HepG2 (cell line): Measurements from ENCODE around the gene TRIM37. TPM values are rescaled to one million over a fixed set of nuclear protein-coding genes. Genes with fewer than 3 reads are reported as not detected.
A peak's percentile ranks its signal among the peaks of the same experiment; 100 is the strongest.

Source experiments
- FLYWCH1 ChIP-seq: sonication (generic); formaldehyde crosslinking; IDR thresholded peaks from 2 replicates; pipeline ENCODE4 v1.8.1; 2023; ENCODE audit warnings: mild to moderate bottlenecking, missing genetic modification reagents
- GTF3A ChIP-seq: sonication (generic); formaldehyde crosslinking; conservative IDR thresholded peaks from 2 replicates; pipeline ENCODE4 v1.4.0; 2020; ENCODE audit warnings: mild to moderate bottlenecking, missing genetic modification reagents
- HNRNPL ChIP-seq: fragments of 200-400 bp; formaldehyde crosslinking; IDR thresholded peaks from 2 replicates; pipeline ENCODE4 v1.6.1; 2017; ENCODE audit warnings: mild to moderate bottlenecking, low read depth, low read length
- JUNB ChIP-seq: sonication (generic); formaldehyde crosslinking; IDR thresholded peaks from 2 replicates; pipeline ENCODE4 v1.8.0; 2022; ENCODE audit warnings: missing genetic modification reagents, mild to moderate bottlenecking, borderline replicate concordance
- KAT2B ChIP-seq: fragments of 150-350 bp; IDR thresholded peaks from 2 replicates; pipeline ENCODE4 v1.6.1; 2014; ENCODE audit warnings: low read depth, low read length, borderline replicate concordance
- KDM5A ChIP-seq: fragments of 200-600 bp; sonication (generic); IDR thresholded peaks from 2 replicates; pipeline ENCODE4 v1.7.0; 2018; ENCODE audit warnings: antibody characterized with exemption, mild to moderate bottlenecking, low read length, borderline replicate concordance
- NKX3-1 ChIP-seq: sonication (generic); formaldehyde crosslinking; IDR thresholded peaks from 2 replicates; pipeline ENCODE4 v1.5.0; 2020; ENCODE audit warnings: missing genetic modification reagents
- TEAD3 ChIP-seq: optimal IDR thresholded peaks from 2 replicates; pipeline ENCODE3; 2016; ENCODE audit warnings: borderline replicate concordance
- ZC3H4 ChIP-seq: sonication (generic); formaldehyde crosslinking; IDR thresholded peaks from 2 replicates; pipeline ENCODE4 v1.4.0; 2020; ENCODE audit warnings: missing genetic modification reagents, borderline replicate concordance
- ZNF337 ChIP-seq: sonication (generic); formaldehyde crosslinking; IDR thresholded peaks from 2 replicates; pipeline ENCODE4 v1.5.1; 2020; ENCODE audit warnings: missing genetic modification reagents, low read depth, mild to moderate bottlenecking, borderline replicate concordance
- ZNF383 ChIP-seq: sonication (generic); formaldehyde crosslinking; IDR thresholded peaks from 2 replicates; pipeline ENCODE4 v1.4.0; 2020; ENCODE audit warnings: missing genetic modification reagents, mild to moderate bottlenecking, borderline replicate concordance
- ZNF510 ChIP-seq: sonication (generic); formaldehyde crosslinking; IDR thresholded peaks from 2 replicates; pipeline ENCODE4 v1.4.0; 2020; ENCODE audit warnings: low read depth, mild to moderate bottlenecking, missing genetic modification reagents
- ZNF567 ChIP-seq: sonication (generic); formaldehyde crosslinking; IDR thresholded peaks from 2 replicates; pipeline ENCODE4 v1.8.1; 2023; ENCODE audit warnings: mild to moderate bottlenecking, missing genetic modification reagents, borderline replicate concordance
- polyA plus RNA-seq, 8 experiments: library from polyadenylated mRNA; depleted of rRNA in 3 of 8; stranded (reverse) in 7 of 8; unstranded in 1 of 8; fragments of >200 nt; fragmentation: Illumina TruSeq in 4 of 8; extraction: Trizol in 4 of 8; gene quantifications; 2 replicates each; pipeline versions ENCODE4 v1.2.1 to v1.2.3, GENCODE V29; 2011 to 2016; ENCODE audit warnings: low read depth in 4 of 8, missing spikeins in 1 of 8, mixed read lengths in 1 of 8; ENCODE audit not compliant: insufficient read depth in 1 of 8
- total RNA-seq, 5 experiments: library from RNA; depleted of rRNA; stranded (reverse); fragments of >200 nt; fragmentation: Illumina TruSeq; extraction: Trizol; gene quantifications; 2 replicates each; pipeline ENCODE4 v1.2.3, GENCODE V29; 2016; ENCODE audit warnings: low read depth in 1 of 5
- TF ChIP-seq, protein P1 (sequence below): sonication (generic); formaldehyde crosslinking; IDR thresholded peaks from 2 replicates; pipeline ENCODE4 v1.4.0; 2020; ENCODE audit warnings: mild to moderate bottlenecking, low read depth, missing genetic modification reagents
- TF ChIP-seq, protein P2 (sequence below): sonication (generic); formaldehyde crosslinking; IDR thresholded peaks from 2 replicates; pipeline ENCODE4 v1.4.0; 2020; ENCODE audit warnings: mild to moderate bottlenecking, missing genetic modification reagents
- TF ChIP-seq, protein P3 (sequence below): sonication (generic); formaldehyde crosslinking; IDR thresholded peaks from 2 replicates; pipeline ENCODE4 v1.8.1; 2023; ENCODE audit warnings: mild to moderate bottlenecking, missing genetic modification reagents
- TF ChIP-seq, protein P4 (sequence below): sonication (generic); formaldehyde crosslinking; IDR thresholded peaks from 2 replicates; pipeline ENCODE4 v1.5.0; 2020; ENCODE audit warnings: missing genetic modification reagents, mild to moderate bottlenecking, borderline replicate concordance
- TF ChIP-seq, protein P5 (sequence below): sonication (generic); formaldehyde crosslinking; IDR thresholded peaks from 2 replicates; pipeline ENCODE4 v1.5.0; 2020; ENCODE audit warnings: mild to moderate bottlenecking, missing genetic modification reagents
- TF ChIP-seq, protein P6 (sequence below): sonication (generic); formaldehyde crosslinking; IDR thresholded peaks from 2 replicates; pipeline ENCODE4 v1.4.0; 2020; ENCODE audit warnings: missing genetic modification reagents, mild to moderate bottlenecking, borderline replicate concordance

TRIM37 gene
- total and polyA plus RNA-seq, 2 of the 13 experiments (the other 11 are each of a cell fraction or from before 2014, with no cell fraction given), result 12.4 to 39.1 TPM

DNA sequence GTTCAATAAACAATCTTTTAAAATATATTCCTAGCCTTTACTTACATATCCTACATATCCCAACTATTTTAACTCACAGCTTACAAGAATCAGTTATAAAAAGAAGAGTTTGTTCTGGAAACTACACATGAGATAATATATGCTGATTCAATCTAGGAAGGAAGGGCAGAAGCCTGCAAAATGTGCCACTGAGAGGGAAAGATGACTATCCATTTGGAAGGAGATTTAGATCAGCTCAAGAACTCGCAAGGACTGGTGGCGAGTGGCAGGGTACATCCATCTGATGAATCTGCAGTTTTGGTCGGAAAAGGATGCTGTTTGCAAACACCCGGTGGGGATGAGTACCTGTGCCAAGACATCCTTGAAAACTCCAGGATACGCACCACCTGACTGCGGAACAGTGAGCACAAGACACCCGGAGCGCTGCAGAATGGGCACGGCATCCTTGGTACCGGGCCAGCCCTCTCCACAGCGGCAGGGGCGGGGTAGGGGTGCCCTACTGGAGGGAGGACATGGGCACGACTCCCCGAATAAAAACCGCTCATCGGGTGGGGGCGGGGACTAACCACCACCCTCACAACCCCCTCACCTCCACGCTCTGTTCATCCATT, 723 bp downstream of the TRIM37 start (continued):
- TF ChIP-seq, protein P1, sequence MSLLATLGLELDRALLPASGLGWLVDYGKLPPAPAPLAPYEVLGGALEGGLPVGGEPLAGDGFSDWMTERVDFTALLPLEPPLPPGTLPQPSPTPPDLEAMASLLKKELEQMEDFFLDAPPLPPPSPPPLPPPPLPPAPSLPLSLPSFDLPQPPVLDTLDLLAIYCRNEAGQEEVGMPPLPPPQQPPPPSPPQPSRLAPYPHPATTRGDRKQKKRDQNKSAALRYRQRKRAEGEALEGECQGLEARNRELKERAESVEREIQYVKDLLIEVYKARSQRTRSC (CRISPR knock-in tag), result 0 out of 2 replicates have a peak, but pooled peaks have one; percentile 87
- TF ChIP-seq KDM5A, result 0 out of 2 replicates have a peak, but pooled peaks have one; percentile 80
- TF ChIP-seq GTF3A (CRISPR knock-in tag), result 0 out of 2 replicates have a peak, but pooled peaks have one; percentile 47
- no peak for TF ChIP-seq JUNB
- TF ChIP-seq KAT2B, result no peak
- TF ChIP-seq, protein P2, sequence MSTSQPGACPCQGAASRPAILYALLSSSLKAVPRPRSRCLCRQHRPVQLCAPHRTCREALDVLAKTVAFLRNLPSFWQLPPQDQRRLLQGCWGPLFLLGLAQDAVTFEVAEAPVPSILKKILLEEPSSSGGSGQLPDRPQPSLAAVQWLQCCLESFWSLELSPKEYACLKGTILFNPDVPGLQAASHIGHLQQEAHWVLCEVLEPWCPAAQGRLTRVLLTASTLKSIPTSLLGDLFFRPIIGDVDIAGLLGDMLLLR, result no peak
- TF ChIP-seq TEAD3 (CRISPR knock-in tag), result no peak
- TF ChIP-seq ZNF567 (CRISPR knock-in tag), result 0 out of 2 replicates have a peak, but pooled peaks have one; percentile 19
- no peak for TF ChIP-seq NKX3-1 (CRISPR knock-in tag)
- TF ChIP-seq, protein P3, sequence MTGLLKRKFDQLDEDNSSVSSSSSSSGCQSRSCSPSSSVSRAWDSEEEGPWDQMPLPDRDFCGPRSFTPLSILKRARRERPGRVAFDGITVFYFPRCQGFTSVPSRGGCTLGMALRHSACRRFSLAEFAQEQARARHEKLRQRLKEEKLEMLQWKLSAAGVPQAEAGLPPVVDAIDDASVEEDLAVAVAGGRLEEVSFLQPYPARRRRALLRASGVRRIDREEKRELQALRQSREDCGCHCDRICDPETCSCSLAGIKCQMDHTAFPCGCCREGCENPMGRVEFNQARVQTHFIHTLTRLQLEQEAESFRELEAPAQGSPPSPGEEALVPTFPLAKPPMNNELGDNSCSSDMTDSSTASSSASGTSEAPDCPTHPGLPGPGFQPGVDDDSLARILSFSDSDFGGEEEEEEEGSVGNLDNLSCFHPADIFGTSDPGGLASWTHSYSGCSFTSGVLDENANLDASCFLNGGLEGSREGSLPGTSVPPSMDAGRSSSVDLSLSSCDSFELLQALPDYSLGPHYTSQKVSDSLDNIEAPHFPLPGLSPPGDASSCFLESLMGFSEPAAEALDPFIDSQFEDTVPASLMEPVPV, result 0 out of 2 replicates have a peak, but pooled peaks have one; percentile 8
- TF ChIP-seq FLYWCH1 (CRISPR knock-in tag), result peak; percentile 31; the same call in 1 of the 2 replicates
- peak; percentile 12; the same call in 1 of the 2 replicates for TF ChIP-seq ZNF337 (CRISPR knock-in tag)
- TF ChIP-seq HNRNPL, result peak; percentile 80
- TF ChIP-seq ZNF510 (CRISPR knock-in tag), result peak; percentile 27; the same call in 1 of the 2 replicates
- TF ChIP-seq, protein P4, sequence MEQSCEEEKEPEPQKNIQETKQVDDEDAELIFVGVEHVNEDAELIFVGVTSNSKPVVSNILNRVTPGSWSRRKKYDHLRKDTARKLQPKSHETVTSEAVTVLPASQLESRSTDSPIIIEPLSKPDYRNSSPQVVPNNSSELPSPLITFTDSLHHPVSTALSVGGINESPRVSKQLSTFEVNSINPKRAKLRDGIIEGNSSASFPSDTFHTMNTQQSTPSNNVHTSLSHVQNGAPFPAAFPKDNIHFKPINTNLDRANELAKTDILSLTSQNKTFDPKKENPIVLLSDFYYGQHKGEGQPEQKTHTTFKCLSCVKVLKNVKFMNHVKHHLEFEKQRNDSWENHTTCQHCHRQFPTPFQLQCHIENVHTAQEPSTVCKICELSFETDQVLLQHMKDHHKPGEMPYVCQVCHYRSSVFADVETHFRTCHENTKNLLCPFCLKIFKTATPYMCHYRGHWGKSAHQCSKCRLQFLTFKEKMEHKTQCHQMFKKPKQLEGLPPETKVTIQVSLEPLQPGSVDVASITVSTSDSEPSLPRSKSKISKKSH (CRISPR knock-in tag), result 0 out of 2 replicates have a peak, but pooled peaks have one; percentile 75
- TF ChIP-seq, protein P5, sequence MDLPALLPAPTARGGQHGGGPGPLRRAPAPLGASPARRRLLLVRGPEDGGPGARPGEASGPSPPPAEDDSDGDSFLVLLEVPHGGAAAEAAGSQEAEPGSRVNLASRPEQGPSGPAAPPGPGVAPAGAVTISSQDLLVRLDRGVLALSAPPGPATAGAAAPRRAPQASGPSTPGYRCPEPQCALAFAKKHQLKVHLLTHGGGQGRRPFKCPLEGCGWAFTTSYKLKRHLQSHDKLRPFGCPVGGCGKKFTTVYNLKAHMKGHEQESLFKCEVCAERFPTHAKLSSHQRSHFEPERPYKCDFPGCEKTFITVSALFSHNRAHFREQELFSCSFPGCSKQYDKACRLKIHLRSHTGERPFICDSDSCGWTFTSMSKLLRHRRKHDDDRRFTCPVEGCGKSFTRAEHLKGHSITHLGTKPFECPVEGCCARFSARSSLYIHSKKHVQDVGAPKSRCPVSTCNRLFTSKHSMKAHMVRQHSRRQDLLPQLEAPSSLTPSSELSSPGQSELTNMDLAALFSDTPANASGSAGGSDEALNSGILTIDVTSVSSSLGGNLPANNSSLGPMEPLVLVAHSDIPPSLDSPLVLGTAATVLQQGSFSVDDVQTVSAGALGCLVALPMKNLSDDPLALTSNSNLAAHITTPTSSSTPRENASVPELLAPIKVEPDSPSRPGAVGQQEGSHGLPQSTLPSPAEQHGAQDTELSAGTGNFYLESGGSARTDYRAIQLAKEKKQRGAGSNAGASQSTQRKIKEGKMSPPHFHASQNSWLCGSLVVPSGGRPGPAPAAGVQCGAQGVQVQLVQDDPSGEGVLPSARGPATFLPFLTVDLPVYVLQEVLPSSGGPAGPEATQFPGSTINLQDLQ (CRISPR knock-in tag), result no peak
- TF ChIP-seq, protein P6, sequence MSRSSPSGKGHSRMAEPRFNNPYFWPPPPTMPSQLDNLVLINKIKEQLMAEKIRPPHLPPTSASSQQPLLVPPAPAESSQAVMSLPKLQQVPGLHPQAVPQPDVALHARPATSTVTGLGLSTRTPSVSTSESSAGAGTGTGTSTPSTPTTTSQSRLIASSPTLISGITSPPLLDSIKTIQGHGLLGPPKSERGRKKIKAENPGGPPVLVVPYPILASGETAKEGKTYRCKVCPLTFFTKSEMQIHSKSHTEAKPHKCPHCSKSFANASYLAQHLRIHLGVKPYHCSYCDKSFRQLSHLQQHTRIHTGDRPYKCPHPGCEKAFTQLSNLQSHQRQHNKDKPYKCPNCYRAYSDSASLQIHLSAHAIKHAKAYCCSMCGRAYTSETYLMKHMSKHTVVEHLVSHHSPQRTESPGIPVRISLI (CRISPR knock-in tag), result peak; percentile 51; the same call in 1 of the 2 replicates
- no peak for TF ChIP-seq ZC3H4 (CRISPR knock-in tag)
- peak; percentile 36; the same call in 1 of the 2 replicates for TF ChIP-seq ZNF383 (CRISPR knock-in tag)
